ENCODE results near the gene DGKG. TPM values are rescaled to one million over a fixed set of nuclear protein-coding genes. Genes with fewer than 3 reads are reported as not detected.

The DGKG gene
- total RNA-seq, 1 donor from 2014 or later, result 65.7 TPM

DNA sequence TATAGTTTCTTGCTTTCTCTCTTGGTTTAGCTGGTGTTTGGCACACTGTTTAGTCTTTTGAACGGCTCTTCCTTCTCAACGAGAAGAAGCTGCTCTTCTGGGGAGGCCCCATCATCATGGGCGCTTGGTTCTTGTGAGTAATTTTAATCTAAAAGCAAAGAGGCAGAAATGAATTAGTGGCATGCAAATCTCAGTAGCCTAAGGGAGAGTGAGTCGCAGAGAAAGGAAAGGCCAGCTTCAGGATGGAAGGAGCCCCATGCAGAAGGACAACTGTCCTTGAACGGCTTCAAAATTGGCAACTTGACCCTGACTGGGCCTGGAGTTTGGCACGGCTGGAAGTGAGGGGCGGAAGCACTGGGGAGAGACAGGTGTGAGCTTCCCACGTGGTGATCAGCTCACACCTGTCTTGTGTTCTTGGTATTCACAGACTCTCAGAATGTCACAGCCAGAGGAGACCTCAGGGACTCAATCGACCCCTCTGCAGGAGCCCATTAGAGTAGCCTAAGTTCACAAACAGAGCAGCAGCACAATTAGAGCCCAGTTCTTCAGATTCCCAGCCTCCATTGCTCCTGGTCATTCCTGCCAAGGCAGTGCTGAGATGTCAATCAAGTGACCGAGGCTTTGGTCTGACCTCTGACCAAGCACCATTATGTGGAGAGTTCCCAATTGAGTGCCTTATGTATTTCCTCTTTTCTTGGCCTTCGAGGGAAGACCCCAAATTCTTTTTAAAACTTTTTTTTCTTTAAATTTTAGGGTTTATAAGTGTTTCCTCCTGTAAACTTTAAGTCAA lies 211.8 kb downstream of the DGKG start:
- DNase-seq, result no peak
- Histone ChIP-seq H3K36me3 (peaks cover 12% of the 10 kb centered on the region), H3K9me3 (replicated peaks) (no peaks in the 10 kb centered on the region), H3K4me1 (no peaks in the 10 kb centered on the region), H3K27ac (replicated peaks) (no peak overlapping the region), H3K4me3 (no peak overlapping the region), H3K27me3 (ENCODE audit: low read depth) (no peaks in the 10 kb centered on the region)
- intact Hi-C loops (cut with micrococcal nuclease), result no loop called here
- TF ChIP-seq, protein P1, sequence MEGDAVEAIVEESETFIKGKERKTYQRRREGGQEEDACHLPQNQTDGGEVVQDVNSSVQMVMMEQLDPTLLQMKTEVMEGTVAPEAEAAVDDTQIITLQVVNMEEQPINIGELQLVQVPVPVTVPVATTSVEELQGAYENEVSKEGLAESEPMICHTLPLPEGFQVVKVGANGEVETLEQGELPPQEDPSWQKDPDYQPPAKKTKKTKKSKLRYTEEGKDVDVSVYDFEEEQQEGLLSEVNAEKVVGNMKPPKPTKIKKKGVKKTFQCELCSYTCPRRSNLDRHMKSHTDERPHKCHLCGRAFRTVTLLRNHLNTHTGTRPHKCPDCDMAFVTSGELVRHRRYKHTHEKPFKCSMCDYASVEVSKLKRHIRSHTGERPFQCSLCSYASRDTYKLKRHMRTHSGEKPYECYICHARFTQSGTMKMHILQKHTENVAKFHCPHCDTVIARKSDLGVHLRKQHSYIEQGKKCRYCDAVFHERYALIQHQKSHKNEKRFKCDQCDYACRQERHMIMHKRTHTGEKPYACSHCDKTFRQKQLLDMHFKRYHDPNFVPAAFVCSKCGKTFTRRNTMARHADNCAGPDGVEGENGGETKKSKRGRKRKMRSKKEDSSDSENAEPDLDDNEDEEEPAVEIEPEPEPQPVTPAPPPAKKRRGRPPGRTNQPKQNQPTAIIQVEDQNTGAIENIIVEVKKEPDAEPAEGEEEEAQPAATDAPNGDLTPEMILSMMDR (IDR thresholded peaks at IDR 0.05; ENCODE audit: borderline replicate concordance), result no peak

DNA sequence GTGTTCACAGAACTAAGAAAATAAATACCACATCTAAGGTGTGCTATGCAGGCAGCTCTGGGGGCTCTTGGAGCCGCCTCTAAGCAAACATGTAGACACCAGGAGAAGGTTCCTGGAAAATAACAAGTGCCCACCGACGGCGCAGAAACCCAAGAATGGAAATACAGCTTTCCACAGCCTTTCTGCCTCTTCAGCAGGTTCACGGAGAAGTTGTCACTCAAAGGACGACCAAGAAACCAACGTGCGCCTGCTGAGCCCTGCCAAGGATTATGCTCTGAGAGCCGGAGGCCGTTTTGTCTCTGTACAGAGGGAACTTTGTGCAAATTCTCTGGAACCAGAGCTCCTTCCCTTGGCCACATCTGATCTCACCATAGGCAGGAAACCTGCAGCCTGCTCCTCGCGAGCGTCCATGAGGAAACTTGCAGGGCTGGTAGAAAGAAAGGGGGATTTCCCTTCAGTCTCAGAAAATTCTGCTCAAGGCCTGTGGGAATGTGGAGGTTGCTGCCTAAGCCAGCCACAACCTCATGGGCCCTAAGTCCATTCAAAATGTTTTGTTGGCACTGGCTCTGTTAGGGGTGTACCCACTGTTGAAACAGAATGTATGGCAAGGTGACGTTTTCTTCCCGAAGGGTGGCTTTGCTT lies 212.6 kb downstream of the DGKG start:
- no peaks in the 10 kb centered on the region for H3K4me1 ChIP-seq
- no peak overlapping the region for H3K27ac ChIP-seq (replicated peaks)
- H3K9me3 ChIP-seq (replicated peaks), result no peaks in the 10 kb centered on the region
- TF ChIP-seq, protein P1 (IDR thresholded peaks at IDR 0.05; ENCODE audit: borderline replicate concordance), result no peak
- H3K27me3 ChIP-seq (ENCODE audit: low read depth), result no peaks in the 10 kb centered on the region
- intact Hi-C loops (cut with micrococcal nuclease), result no loop called here
- no peak overlapping the region for H3K4me3 ChIP-seq
- DNase-seq, result no peak
- peaks cover 12% of the 10 kb centered on the region for H3K36me3 ChIP-seq

DNA sequence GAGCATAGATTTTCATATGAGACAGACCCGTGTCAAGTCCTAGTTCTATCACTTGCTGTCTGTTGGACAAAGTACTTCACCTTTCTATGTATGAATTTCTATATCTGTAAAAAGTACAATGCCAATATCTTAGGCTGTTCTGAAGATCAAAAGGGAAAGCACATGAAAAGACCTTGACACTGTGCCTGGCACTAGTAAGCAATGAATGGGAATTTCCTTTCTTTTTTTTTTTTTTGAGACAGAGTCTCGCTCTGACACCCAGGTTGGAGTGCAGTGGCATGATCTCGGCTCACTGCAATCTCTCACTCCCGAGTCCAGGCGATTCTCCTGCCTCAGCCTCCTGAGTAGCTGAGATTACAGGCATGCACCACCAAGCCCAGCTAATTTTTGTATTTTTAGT lies 217.8 kb downstream of the DGKG start:
- Histone ChIP-seq H3K36me3 (peaks cover 2% of the 10 kb centered on the region), H3K4me3 (no peak overlapping the region), H3K4me1 (no peaks in the 10 kb centered on the region), H3K9me3 (replicated peaks) (no peaks in the 10 kb centered on the region), H3K27me3 (ENCODE audit: low read depth) (no peaks in the 10 kb centered on the region), H3K27ac (replicated peaks) (no peak overlapping the region)
- intact Hi-C loops (cut with micrococcal nuclease), result no loop called here
- no peak for DNase-seq
- TF ChIP-seq, protein P1 (IDR thresholded peaks at IDR 0.05; ENCODE audit: borderline replicate concordance), result no peak

DNA sequence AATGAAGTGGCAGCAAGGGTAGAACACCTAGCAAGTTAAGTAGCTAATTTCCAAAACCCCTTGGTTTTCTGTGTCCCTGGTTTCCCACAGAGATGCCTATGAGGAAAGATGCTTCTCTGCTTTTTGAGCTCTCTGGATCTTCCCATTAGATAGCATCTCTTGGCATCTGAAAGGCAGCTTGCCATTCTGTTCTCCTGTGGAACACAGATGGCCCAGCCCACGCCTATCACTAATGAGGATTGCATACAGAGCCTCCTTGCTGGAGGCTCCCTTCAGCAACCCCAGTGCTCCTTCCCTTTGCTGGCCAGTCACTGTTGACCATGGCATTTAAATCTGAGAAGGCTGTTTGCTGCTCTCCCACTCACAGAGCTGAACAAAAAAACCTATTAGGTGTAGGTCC lies 218.8 kb downstream of the DGKG start:
- TF ChIP-seq, protein P1 (IDR thresholded peaks at IDR 0.05; ENCODE audit: borderline replicate concordance), result no peak
- intact Hi-C loops (cut with micrococcal nuclease), result no loop called here

DNA sequence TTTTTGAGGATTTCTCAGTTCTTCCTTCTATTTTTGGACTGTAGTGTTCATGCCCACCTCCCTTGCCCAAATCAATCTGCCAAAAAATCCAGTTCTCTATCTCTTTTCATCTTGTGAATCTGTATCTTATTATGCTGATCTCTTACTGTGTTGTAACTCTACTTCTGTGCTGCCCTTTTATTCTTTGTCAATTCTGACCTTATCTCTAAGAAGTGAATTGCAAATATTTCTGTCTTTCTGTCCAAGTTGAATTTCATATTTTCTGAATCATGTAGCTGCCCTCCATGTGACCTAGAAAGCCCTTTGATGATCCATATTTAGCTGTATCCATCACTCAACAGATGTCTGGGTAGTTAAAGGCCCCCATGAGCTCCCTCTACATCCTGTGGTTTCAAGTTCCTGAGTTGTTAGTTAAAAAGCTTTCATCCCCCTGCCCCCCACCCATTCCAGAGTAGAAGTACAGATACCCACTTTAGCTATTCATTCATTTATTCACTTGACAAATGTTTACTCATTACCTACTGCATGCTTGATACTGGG lies 219.6 kb downstream of the DGKG start:
- Histone ChIP-seq H3K36me3 (no peaks in the 10 kb centered on the region), H3K27me3 (ENCODE audit: low read depth) (no peaks in the 10 kb centered on the region), H3K4me1 (no peaks in the 10 kb centered on the region), H3K27ac (replicated peaks) (no peak overlapping the region), H3K4me3 (no peak overlapping the region), H3K9me3 (replicated peaks) (no peaks in the 10 kb centered on the region)
- no peak for DNase-seq
- TF ChIP-seq, protein P1 (IDR thresholded peaks at IDR 0.05; ENCODE audit: borderline replicate concordance), result no peak
- intact Hi-C loops (cut with micrococcal nuclease), result no loop called here

More for the DNA sequence above, 218.8 kb downstream of the DGKG start:
- H3K4me3 ChIP-seq, result no peak overlapping the region
- no peaks in the 10 kb centered on the region for H3K9me3 ChIP-seq (replicated peaks)
- H3K4me1 ChIP-seq, result no peaks in the 10 kb centered on the region
- no peaks in the 10 kb centered on the region for H3K36me3 ChIP-seq
- DNase-seq, result no peak
- H3K27ac ChIP-seq (replicated peaks), result no peak overlapping the region
- no peaks in the 10 kb centered on the region for H3K27me3 ChIP-seq (ENCODE audit: low read depth)
